GOT3 (cell line): ENCODE data around the gene HES5.

ENCODE experiments used
- DNase-seq: peaks from one replicate; lab custom pipeline; 2025; ENCODE audit warnings: mixed read lengths; lab: John Stamatoyannopoulos, UW

Gene HES5

DNA sequence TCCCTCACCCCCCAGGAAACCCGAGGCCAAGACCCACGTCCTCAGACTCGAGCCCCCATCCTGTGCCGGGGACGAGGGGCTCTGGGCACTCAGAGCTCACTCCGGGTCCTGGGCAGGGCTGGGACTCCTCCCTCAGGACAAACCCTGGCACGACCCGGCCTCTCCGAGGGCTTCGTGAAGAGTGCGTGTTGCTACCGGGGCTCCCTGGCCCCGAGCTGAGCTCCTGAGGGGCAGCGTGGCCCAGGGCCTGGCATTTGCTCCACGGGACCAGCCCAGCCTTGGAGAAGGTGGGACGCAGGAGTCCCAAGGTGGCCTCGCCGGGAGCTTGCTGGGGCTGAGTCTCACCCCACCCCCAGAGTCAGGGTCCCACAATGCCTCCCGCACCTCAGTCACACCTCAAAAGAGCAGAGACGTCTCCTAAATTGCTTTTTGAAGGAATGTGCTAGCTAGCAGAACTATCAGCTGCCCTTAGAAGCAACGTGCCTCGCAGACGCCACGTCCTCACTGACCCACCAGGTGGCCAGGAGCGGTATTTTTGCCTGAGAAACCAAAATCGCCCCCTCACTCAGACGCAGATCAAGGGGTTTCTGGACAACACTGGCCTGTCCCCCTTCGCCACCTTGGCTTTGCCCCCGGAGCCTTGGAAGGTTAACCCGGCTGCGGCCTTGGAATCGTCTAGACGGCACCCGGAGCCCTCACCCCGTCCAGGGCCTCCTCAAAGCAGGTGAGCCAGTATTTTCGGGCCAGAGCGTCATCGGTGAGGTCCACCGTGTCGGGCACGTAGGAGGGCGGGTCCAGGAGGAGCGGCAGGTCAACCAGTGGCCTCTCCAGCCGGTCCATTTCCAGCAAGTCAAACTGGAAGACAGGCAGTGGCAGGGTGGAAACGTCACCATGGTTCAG is 14.9 kb downstream of the HES5 start:
- DNase-seq = no peak

DNA sequence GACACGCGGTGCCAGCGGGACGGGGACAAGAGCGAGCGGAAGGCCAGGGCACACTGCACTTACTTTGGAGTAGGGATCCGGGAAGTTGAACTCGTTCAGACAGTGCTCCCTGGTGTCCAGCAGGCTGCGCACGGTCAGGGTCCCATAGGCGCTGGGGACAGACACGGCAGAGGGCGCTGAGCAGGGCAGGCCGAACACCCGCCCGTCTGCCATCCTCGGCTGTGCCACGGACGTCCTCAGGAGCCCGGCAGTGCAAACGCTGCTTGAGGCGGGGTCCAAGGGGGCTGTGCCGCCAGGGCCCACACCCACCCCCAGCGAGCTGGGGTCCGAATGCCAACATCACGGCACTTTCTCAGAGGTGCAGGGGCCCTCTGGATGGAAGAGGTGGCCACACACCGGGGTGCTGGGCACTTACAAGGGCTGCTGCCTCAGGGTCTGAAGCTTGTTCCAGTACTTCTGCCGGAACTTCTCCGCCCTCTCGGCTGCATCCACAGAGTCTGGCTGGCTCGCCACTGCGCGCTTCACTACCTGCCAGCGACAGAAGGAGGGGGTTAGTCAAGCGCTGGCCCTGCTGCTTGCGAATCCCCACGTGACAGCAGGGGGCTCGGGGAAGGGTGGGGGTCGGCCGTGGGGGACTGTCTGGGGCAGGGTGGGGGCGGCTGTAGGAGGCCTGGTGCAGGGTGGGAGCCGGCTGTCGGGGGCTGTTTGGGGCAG is 16.0 kb downstream of the HES5 start:
- no peak for DNase-seq

DNA sequence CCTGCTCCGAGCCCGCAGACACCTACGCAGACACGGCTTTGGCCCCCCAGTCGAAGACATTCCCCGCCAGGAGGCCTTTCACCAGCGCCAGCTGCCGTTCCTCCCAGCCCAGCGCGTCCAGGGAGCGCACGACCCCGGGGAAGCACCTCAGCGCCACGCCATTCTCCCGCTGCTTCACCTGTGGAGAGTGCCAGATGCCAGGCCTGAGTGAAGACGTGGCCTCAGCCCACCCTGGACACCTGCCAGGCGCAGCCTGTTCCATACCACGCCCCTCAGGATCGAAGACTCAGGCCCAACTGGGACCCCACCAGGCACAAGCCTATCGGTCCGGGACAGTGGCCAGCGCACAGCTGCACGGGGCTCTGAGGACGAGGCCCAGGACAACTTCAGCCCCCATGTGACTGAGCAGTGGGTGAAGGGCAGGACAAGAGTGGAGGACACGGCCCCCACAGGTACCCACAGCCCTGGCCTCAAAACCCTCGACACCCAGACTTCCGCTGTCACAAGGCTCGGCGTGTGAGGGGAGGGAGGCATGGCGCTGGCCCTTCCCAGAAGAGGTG is 17.1 kb downstream of the HES5 start:
- DNase-seq = no peak

DNA sequence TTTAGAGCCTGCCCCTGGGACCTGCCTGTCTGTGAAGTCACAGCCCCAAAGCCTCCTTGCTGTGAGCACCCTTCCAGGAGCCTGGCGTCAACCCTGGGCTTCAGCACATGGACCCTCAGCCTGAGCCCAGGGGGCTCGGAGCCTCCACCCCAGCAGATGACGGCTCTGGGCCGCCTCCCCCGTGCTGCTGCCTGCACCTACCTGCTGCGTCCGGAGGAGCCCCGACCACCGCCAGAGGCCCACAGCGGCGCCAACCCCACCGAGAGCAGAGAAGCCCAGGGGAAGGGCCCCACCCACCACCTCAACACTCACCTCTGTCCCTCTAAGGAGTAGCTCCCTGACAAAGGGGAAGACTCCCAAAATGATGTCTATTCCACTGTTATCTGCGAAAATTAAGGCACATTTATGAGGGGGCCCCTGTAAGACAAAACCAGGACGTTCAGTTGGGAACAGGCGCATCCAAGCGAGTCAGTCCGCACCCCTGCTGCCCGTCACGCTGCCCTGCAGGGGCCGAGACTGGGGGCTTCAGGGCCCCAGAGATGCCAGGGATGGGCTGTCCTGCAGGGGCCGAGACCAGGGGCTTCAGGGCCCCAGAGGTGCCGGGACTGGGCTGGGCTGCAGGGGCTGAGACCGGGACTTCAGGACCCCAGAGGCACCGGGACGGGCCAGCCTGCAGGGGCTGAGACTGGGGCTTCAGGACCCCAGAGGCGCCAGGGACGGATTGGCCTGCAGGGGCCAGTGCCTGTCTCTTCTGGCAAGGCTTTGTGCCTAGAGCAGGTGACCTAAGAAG is 19.5 kb downstream of the HES5 start:
- no peak for DNase-seq

DNA sequence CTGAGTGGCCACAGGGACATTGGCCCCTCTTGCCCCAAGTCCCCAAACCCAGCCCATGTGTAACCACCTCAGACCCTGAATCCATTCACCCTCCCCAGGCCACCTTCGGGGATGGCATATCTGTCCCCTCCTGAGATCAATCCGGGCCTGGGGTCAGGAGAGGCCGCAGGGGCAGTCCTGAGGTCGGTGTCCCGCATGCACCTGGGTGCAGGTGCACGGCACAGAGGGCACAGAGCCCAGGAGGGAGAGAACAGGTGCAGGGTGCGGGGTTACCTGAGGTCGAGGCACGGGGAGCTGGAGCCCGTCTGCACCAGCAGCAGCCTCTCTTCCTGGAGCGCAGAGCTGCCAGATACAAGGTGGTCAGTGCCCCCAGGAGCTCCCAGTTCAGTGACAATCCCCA is 20.5 kb downstream of the HES5 start:
- no peak for DNase-seq

DNA sequence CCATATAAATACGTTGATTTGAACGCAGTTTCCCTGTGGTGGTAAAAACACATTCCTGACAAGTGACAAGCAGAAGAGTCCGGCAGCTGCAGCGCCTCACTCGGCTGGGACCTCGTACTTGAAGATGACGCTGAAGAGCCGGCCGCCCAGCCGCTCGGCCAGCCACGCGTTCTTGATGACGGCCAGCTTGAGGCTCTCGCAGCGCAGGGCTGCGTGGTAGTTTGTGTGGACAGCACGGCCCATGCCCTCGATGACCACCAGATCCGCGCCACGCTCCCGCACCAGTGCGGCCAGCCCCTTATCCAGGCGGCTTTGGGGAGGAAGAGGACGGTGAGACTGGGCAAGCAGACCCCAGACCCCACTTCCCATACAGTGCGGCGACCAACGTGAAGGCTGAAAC is 21.3 kb downstream of the HES5 start:
- DNase-seq = no peak

DNA sequence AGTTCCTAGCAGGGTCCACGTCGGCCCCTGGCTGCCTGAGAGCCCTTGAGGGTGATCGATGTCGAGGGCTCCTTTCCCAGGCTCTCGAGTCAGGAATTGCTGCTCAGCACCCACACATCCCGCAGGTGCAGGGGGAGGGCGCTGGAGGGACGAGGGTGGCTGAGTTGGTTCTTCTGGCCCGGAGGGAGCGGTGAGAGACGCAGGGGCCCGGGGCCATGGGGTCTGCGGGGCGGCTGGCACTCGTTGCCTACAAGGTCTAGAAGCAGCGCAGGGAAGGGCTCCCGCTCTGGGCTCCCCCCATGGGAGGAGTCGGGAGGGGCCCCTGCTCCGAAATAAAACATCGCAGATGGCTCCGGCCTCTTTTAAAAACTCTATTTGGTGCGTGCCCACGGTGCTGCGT is 21.9 kb downstream of the HES5 start:
- DNase-seq = no peak

DNA sequence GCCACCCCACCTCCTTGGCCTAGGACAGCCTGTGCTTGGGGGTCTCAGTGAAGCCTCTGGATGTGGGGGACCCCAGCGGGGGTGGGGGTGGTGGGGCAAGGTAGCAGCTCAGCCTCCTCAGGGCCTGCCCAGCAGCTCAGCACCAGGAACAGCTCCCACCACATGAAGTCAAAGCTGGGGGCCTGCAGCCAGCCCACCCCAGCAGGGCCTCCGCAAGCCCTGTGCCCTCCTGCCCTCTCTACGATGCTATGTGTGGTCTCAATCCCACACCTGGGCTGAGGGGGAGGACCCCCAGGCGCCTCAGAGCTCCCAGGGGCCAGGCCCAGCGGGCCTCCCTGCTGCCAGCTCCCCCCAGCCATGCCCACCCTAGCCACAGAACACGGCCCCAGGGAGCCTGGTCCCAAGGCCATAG is 22.3 kb downstream of the HES5 start:
- DNase-seq = no peak

DNA sequence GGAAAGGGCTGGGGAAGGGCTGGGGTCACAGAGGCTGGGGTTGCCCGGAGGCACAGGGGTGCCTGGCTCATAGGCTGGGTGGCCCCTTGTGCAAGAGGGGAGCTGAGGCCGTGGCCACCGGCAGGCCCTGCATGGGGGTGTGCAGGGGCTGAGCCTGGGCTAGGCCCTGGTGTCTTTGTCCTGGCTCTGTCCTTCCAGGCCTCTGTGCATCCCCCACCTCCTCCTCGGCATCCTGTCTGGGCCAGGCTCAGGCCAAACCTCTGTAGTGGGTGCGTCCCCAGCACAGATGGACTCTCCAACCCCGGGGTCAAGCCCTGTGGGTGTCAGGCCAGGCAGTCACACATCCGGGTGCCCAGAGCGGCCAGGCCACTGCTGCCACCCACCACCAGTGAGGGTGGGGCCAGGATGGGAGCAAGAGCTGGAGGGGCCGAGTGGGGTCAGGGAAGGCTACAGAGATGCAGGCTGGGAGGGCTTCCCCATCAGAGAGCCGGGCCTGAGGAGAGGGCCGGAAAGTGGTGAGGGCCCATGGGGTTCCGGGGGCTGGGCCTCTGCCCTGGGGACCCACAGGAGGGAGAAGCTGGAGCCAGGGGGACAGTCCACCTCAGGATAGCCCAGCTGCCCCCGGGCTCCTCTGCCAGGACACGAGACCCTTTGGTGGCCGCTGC is 23.0 kb downstream of the HES5 start:
- DNase-seq = no peak

DNA sequence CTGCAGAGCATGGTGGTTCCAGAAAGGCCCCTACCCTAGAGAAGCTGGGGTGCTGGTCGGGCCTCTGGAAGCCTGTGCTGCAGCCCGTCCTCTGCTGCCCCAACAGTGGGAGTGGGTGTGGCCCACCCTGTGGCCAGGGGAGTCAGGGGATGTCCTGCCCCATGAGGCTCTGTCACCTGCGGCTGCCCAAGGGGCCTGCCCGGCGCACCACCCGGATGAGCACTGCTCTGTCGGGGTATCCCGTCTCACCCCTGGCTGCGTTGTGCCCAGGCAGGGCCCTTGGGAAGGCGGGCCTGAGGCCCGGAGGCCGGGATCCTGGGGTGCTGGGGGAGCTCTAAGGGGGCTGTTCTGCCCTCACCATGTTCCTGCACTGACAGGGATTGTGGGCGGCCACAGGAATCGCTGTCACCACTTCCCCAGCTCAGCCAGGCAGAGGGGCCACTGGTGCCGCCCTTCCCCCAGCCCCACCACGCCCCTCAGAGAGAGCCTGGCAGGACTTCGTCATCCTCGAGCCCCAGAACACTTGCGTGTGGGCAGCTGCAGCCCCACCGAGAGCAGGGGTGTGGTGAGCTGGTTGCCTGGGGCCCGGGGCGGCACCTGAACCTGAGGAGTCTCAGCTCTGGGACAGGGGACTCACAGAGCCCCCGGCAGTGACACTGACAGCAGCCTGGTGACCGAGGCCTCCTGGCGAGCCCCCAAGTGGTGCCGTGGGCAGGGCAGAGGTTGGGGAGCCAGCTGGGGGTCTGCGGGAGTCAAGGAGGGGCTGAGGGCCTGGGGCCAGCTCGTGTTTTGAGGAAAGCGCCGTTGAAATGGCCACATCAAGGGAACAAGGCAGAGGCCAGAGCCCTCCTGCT is 23.8 kb downstream of the HES5 start:
- no peak for DNase-seq

DNA sequence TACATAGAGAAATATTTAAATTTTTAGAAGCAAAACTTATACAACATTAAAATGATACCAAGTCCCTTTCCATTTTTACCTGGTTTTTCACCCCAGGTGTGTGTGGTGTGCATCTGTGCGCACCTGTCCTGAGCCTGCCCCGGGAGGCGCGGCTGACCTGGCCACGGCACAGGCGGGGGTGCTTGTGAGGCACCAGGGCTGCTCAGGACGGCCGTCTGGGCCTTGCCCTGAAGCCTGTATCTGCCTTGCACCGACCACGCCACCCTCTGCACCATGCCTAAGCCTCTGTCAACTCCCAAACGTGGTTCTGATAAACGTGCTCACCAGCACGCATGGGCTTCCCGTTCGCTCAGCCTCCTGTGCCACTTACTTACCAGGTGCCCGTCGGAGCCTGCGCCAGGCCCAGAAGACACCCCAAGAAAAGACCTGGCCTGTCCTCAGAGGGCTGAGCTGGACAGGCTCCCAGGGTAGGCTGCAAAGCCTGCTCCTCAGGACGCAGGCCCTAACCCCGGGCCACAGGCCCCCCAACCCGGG is 24.5 kb downstream of the HES5 start:
- DNase-seq = no peak

DNA sequence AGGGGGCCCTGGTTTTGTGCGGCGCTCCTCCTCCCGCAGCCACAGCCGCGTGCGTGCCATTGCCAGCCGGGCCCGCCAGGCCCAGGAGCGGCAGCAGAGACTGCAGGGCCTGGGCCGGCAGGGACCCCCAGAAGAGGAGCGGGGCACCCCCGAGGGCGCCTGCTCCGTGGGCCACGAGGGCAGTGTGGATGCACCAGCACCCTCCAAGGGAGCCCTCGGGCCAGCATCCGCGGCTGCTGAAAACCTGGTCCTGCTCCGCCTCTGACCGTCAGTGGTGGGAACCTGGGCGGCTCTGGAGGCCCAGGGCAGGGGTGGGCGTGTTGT is 25.2 kb downstream of the HES5 start:
- no peak for DNase-seq

DNA sequence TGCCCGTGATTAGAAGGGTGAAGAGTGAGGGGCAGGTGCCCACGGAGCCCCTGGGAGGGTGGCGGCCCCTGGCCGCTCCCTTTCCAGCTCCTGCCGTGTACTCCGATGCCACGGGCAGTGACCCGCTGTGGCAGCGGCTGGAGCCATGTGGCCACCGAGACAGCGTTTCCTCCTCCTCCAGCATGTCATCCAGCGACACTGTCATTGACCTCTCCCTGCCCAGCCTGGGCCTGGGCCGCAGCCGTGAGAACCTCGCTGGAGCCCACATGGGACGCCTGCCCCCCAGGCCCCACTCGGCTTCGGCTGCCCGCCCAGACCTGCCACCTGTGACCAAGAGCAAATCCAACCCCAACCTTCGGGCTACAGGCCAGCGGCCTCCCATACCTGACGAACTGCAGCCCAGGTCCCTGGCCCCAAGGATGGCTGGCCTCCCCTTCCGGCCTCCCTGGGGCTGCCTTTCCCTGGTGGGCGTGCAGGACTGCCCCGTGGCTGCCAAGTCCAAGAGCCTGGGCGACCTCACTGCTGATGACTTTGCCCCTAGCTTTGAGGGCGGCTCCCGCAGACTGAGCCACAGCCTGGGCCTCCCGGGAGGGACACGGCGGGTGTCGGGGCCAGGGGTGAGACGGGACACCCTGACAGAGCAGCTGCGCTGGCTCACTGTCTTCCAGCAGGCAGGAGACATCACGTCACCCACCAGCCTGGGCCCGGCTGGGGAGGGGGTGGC is 25.7 kb downstream of the HES5 start:
- DNase-seq = no peak

DNA sequence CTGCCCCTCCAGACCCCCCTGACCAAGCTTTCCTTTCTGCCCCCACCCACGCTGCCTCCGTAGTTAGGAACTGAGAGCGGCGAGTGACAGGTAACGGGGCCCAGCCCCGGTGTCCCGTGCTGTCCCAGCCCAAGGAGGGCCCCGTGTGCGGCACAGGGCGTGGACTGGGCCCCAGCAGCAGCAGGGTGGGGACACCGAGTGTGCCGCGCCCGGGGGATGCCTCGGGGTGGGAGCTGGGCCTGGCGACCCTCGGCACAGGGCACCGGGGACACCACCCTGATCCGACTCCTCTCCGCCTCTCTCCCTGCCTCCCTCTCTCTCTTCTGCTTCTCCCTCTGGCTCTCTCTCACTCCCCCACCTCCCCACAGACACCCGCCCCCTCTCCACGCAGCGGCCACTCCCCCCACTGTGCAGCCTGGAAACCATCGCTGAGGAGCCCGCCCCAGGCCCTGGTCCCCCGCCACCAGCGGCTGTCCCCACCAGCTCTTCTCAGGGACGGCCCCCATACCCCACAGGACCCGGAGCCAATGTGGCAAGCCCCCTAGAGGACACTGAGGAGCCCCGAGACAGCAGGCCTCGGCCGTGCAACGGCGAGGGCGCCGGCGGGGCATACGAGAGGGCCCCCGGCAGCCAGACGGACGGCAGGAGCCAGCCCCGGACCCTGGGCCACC is 26.4 kb downstream of the HES5 start:
- no peak for DNase-seq

DNA sequence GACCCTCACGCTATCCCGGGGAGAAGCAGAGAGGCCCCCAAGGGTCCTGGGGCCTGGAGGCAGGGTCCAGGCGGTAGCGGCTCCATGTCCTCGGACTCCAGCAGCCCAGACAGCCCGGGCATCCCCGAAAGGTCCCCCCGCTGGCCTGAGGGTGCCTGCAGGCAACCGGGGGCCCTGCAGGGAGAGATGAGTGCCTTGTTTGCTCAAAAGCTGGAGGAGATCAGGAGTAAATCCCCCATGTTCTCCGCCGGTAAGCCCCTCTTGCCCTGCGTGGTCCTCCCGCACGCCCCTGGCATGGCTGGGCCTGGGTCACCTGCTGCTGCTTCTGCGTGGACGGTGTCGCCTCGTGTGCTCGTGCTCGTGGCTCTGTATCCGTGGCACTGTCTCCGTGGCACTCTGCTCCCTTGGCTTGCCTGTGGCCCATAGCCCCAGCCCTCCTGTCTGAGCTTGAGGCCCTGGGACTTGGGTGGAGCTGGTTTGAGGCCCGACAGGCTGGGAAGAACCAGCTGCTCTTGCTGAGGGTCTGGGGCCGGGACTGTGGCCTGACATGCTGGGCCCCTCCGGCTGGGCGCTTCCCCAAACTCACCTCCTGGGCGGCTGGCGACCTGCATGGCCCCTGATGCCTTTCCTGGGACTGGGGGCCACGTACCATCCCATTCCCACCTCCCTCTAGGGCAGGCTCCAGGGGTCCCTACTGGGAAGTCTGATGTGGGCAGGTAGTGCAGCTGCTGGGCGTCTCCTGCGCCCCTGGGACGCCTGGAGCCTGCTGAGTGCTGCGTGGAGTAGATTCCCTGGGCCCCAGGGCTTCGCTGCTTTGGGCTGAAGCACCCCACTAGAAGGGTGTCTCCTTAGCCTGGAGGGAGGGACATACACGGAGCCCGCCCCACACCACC is 27.2 kb downstream of the HES5 start:
- no peak for DNase-seq

DNA sequence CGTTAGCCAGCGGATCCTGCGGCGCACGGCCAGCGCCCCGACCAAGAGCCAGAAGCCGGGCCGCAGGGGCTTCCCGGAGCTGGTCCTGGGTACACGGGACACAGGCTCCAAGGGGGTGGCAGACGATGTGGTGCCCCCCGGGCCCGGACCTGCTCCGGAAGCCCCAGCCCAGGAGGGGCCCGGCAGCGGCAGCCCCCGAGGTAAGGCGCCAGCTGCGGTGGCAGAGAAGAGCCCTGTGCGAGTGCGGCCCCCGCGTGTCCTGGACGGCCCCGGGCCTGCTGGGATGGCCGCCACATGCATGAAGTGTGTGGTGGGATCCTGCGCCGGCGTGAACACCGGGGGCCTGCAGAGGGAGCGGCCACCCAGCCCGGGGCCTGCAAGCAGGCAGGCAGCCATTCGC is 27.9 kb downstream of the HES5 start:
- DNase-seq = no peak

DNA sequence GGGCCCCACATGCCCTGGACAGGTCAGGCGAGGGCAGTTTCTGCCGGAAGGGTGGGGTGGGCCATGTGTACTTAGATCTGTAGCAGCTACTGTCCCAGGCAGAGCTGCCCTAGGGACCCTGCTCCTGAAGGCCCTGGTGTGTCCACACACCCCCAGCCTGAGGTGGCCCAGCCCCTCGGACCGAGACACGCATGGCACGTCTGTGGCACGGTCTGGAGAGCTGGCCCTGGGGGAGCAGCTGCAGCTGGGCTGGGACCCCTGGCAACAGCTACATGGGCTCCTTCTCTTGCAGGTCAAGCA is 28.3 kb downstream of the HES5 start:
- DNase-seq = no peak

DNA sequence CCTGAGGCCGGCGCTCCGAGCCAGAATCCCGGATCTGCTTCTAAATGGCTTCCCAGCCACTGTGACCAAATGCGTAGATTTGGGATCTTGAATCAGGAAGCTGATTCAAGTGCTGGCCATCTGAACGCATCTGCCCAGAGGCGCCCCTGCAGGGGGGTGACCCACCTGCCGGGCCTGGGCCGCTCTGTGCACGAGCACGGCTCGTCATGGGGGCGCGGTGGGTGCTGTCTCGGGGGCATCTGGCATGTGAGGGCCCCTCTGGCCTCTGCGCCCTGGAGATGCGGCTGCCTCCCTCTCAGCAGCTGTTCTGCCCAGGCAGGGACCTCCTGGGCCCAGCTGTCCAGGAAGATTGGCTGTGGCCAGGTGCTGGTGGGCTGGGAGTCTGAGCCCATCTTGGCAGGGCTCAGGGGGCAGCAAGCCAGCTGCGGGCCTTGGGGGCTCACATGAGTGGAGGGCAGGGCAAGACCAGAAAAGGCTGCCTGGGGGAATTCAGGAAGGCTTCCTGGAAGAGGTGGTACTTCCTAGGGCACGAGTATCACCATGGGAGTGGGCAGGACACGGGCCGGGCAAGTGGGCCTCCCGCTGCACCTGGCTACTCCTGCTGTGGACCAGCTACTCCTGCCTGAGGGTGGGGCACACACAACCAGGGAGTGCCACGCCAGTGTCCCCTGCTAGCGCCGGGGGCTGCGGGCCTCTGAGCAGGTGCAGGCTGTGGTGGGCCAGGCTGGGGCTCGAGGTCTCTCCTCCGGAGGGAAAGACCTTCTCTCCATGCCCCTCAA is 28.8 kb downstream of the HES5 start:
- no peak for DNase-seq
